Stomach (tissue), 4 donors: ENCODE data around the gene SAP25.

Experiments
- CTCF ChIP-seq, 7 experiments: fragments of 450-650 bp in 4 of 7; fragments of 200-600 bp in 3 of 7; sonication (generic) in 3 of 7; IDR thresholded peaks; one replicate each; pipeline ENCODE4 v1.5.1; 2016 to 2019; ENCODE audit warnings: antibody characterized with exemption in 7 of 7, control low read depth in 2 of 7, mild to moderate bottlenecking in 1 of 7
- POLR2AphosphoS5 ChIP-seq, 3 donors: sonication (generic); formaldehyde crosslinking; IDR thresholded peaks; one replicate each; pipeline ENCODE4 v1.6.1; 2016; ENCODE audit warnings: antibody characterized with exemption in 3 of 3

DNA sequence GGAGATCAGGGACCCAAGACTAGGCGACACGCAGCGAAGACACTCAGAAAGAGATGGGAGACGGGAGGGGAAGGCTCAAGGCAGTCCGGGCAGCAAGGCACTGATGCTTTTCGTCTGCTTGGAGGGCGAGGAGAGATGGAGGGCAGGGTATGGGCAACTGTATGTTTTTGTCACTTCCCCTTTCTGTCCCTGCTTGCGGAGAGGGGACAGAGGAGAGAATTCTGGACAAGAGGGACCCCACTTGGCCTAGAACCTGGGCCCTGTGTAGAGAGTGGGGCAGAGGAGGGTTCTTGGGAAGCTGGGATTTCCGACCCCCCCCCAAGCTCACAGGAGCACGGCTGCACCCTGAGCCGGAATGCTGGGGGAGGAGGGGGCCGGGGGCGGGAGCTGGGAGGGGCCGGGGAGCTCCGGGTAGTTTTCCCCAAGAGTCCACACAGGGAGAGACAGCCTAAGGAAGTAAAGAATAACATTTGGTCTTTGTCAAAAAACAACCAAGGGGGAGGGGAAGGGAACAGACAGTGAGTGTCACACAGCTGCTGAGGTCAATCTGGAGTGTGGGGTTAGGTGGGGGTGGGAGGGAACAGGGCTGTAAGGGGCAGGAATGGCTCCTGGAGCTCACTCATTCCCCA, 10.5 kb upstream of the SAP25 start:
- no peak for TF ChIP-seq CTCF (IDR thresholded peaks at IDR 0.05)
- peak in 1 of 3 donors; percentile 2 for TF ChIP-seq POLR2AphosphoS5 (IDR thresholded peaks at IDR 0.05)
